ENCODE measurements around the gene ZNF331.

- TF ChIP-seq, protein P1, sequence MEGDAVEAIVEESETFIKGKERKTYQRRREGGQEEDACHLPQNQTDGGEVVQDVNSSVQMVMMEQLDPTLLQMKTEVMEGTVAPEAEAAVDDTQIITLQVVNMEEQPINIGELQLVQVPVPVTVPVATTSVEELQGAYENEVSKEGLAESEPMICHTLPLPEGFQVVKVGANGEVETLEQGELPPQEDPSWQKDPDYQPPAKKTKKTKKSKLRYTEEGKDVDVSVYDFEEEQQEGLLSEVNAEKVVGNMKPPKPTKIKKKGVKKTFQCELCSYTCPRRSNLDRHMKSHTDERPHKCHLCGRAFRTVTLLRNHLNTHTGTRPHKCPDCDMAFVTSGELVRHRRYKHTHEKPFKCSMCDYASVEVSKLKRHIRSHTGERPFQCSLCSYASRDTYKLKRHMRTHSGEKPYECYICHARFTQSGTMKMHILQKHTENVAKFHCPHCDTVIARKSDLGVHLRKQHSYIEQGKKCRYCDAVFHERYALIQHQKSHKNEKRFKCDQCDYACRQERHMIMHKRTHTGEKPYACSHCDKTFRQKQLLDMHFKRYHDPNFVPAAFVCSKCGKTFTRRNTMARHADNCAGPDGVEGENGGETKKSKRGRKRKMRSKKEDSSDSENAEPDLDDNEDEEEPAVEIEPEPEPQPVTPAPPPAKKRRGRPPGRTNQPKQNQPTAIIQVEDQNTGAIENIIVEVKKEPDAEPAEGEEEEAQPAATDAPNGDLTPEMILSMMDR (IDR thresholded peaks at IDR 0.05; ENCODE audit: poor library complexity): no peak
- TF ChIP-seq EZH2phosphoT487 (IDR thresholded peaks at IDR 0.05; ENCODE audit: low read depth, severe bottlenecking, unreplicated experiment): no peak
These were observed 89.0 kb downstream of the ZNF331 start for GRCh38 chr19:53626976-53627375.
